Body of pancreas (tissue), 4 donors: ENCODE results near the gene PDE9A. TPM values are rescaled to one million over a fixed set of nuclear protein-coding genes. Genes with fewer than 3 reads are reported as not detected.

Experiments used
- ATAC-seq: fragments of 150-250 bp; one replicate; pipeline ENCODE4 v1.9.1; 2016
- DNase-seq, 4 donors: peaks; one replicate each; pipeline ENCODE4 v3.0.0-alpha.2; 2019
- H3K27ac ChIP-seq, 4 donors: fragments of 200-600 bp; sonication (generic); 1 replicate in 3 of 4; 2 replicates in 1 of 4; pipeline versions ENCODE4 v1.5.1 to v1.6.1; 2016 to 2019; ENCODE audit warnings: mild to moderate bottlenecking in 1 of 4, mixed read lengths in 1 of 4, moderate library complexity in 1 of 4
- H3K27me3 ChIP-seq, 2 donors: fragments of 200-600 bp; sonication (generic); one replicate each; pipeline ENCODE4 v1.6.0; 2016; ENCODE audit warnings: mild to moderate bottlenecking in 1 of 2
- H3K36me3 ChIP-seq, 2 donors: fragments of 200-600 bp; sonication (generic); replicated peaks in 1 of 2; 2 replicates each; pipeline ENCODE4 v1.5.1; 2016; ENCODE audit warnings: low read depth in 2 of 2; ENCODE audit not compliant: insufficient read depth in 1 of 2
- H3K4me1 ChIP-seq: fragments of 200-600 bp; sonication (generic); one replicate; pipeline ENCODE4 v1.6.0; 2016
- H3K4me3 ChIP-seq, 2 donors: fragments of 200-600 bp; sonication (generic); 1 replicate in 1 of 2; 2 replicates in 1 of 2; pipeline ENCODE4 v1.5.1; 2016 to 2019
- H3K9me3 ChIP-seq, 3 donors: fragments of 200-600 bp; sonication (generic); 1 replicate in 2 of 3; 2 replicates in 1 of 3; pipeline ENCODE4 v1.5.1; 2016
- CTCF ChIP-seq, 7 experiments: fragments of 450-650 bp in 4 of 7; fragments of 200-600 bp in 3 of 7; sonication (generic) in 3 of 7; IDR thresholded peaks; one replicate each; pipeline ENCODE4 v1.5.1; 2016 to 2019; ENCODE audit warnings: antibody characterized with exemption in 7 of 7
- POLR2A ChIP-seq, 3 donors: fragments of 450-650 bp; IDR thresholded peaks; one replicate each; pipeline ENCODE4 v1.6.1; 2016; ENCODE audit warnings: antibody characterized with exemption in 3 of 3, mild to moderate bottlenecking in 2 of 3
- WGBS, 2 donors: methylation state at CpG; one replicate each; pipeline ENCODE4 v1.1.5; 2017; 5-methylcytosine and 5-hydroxymethylcytosine counted together
- intact Hi-C: fragments of 100-400 bp; cut with DNase I; formaldehyde crosslinking; loops from one replicate; pipeline ENCODE4 v1.15.1; 2023
- total RNA-seq, 2 donors: library from RNA; depleted of rRNA; stranded (reverse); fragments of >200 nt; gene quantifications; one replicate each; pipeline ENCODE4 v1.1.0, GENCODE V29; 2016

The PDE9A gene
- total RNA-seq, 2 donors from 2014 or later = 5.2 to 7.9 TPM

DNA sequence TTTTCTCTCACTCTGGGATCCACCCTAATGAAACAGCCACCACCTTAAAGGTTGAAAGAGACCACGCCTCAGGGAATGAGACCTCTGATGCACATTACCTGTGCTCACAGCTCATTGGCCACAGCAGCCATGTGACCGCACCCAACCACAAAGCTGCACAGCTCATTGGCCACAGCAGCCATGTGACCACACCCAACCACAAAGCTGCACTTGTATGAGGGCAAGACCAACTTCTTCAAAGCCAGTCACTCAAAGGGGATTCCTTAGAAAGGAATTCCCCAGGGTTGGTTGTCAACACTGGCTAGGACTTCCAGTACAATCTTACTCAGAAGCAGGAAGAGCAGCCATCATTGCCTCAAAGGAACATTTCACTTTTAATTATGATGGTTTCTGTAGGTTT lies 43.6 kb upstream of the PDE9A start:
- Histone ChIP-seq H3K4me1 (no peaks in the 10 kb centered on the region), H3K9me3 (no peaks in the 10 kb centered on the region), H3K36me3 (no peaks in the 10 kb centered on the region), H3K27ac (no peak overlapping the region), H3K4me3 (no peak overlapping the region), H3K27me3 (no peaks in the 10 kb centered on the region)
- ATAC-seq (no peak), DNase-seq (no peak)
- TF ChIP-seq POLR2A (IDR thresholded peaks at IDR 0.05) (no peak), CTCF (IDR thresholded peaks at IDR 0.05) (no peak)
- 96 to 100% methylated on average over 1 to 2 of the region's 2 CpGs for WGBS, 2 donors
- intact Hi-C loops = no loop called here

DNA sequence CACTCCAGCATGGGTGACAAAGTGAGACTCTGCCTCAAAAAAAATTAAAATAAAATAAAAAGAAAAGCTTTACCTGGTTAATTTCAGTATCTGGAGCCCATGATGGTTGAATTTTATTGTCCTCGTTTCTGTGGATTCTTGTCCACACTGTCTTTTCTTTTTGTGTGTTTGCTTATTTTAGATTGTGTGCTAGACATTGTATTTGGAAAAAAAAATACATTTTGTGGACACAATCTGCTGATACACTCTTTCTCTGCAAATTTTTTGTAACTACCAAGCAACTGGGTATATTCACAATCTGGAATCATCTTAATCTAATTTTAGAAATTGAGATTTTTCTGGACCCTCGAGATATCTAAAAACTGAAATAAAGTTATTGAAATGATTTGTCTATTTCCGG lies 41.6 kb upstream of the PDE9A start:
- Histone ChIP-seq H3K4me3 (no peak overlapping the region), H3K4me1 (peaks cover 6% of the 10 kb centered on the region), H3K36me3 (no peaks in the 10 kb centered on the region), H3K27me3 (no peaks in the 10 kb centered on the region), H3K9me3 (no peaks in the 10 kb centered on the region), H3K27ac (no peak overlapping the region)
- TF ChIP-seq CTCF (IDR thresholded peaks at IDR 0.05) (no peak), POLR2A (IDR thresholded peaks at IDR 0.05) (no peak)
- intact Hi-C loops = no loop called here
- 76 to 82% methylated on average over 3 of the region's 3 CpGs for WGBS, 2 donors
- DNase-seq = no peak
- ATAC-seq = no peak

- no peak for ATAC-seq
- no peak for DNase-seq
- Histone ChIP-seq H3K9me3 (no peaks in the 10 kb centered on the region), H3K36me3 (no peaks in the 10 kb centered on the region), H3K27me3 (no peaks in the 10 kb centered on the region), H3K4me1 (peaks cover 6% of the 10 kb centered on the region), H3K27ac (no peak overlapping the region), H3K4me3 (no peak overlapping the region)
- WGBS, 2 donors = 77 to 82% methylated on average over 1 of the region's 1 CpG
- no peak for TF ChIP-seq CTCF (IDR thresholded peaks at IDR 0.05)
- TF ChIP-seq POLR2A (IDR thresholded peaks at IDR 0.05) = no peak
- intact Hi-C loops = no loop called here
Measured at GRCh38 chr21:42612390-42612789, 41.0 kb upstream of the PDE9A start.

DNA sequence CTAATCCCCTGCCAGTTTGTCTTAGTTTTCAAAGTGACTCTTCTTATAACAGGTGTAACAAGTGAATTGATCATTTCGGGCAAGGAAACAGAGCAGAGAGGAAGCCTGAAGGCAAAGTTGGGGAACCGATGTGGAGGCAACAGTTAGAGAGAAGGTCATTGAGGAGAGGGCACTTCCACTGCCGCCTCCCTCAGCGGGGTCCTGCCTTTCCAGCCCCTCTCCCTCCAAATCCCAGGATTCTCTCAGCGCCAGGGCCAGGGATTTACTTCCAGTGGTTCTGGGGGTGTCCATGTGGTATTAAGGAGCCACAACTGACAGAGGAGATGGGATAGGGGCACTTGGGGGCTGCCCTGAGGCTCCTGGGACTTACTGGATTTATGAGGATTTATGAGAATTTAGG lies 39.7 kb upstream of the PDE9A start:
- 87% methylated on average over 5 of the region's 5 CpGs for WGBS, 2 donors
- intact Hi-C loops = no loop called here
- no peak for DNase-seq

More for the DNA sequence above, 39.7 kb upstream of the PDE9A start:
- H3K9me3 ChIP-seq = no peaks in the 10 kb centered on the region
- no peaks in the 10 kb centered on the region for H3K36me3 ChIP-seq
- H3K27ac ChIP-seq = no peak overlapping the region
- no peak for ATAC-seq
- TF ChIP-seq CTCF (IDR thresholded peaks at IDR 0.05) = no peak
- no peak for TF ChIP-seq POLR2A (IDR thresholded peaks at IDR 0.05)
- peaks cover 6% of the 10 kb centered on the region for H3K4me1 ChIP-seq
- no peak overlapping the region for H3K4me3 ChIP-seq
- no peaks in the 10 kb centered on the region for H3K27me3 ChIP-seq
